Measurements from ENCODE around the gene ALDH1A1. TPM values are rescaled to one million over a fixed set of nuclear protein-coding genes. Genes with fewer than 3 reads are reported as not detected.
"Not testable (repeated sequence)": the region's sequence is repeated elsewhere in the genome, so short reads cannot be mapped to it uniquely, and the experiment has no call there.

Gene ALDH1A1
- polyA plus RNA-seq, 3 donors: 256 to 292 (median 277) TPM

- not testable (repeated sequence) for DNase-seq
Observed at GRCh38 chr9:72862788-72863187, 90.1 kb downstream of the ALDH1A1 start.

- no peak for DNase-seq
Observed at GRCh38 chr9:72858089-72858912, 94.6 kb downstream of the ALDH1A1 start.

GRCh38 chr9:72857624-72857996, 95.2 kb downstream of the ALDH1A1 start:
- DNase-seq: no peak

- peak; percentile 61 for DNase-seq
Observed at GRCh38 chr9:72856972-72857623, 95.8 kb downstream of the ALDH1A1 start.

GRCh38 chr9:72855890-72856523, 96.8 kb downstream of the ALDH1A1 start:
- DNase-seq: no peak

- no peak for DNase-seq
Observed at GRCh38 chr9:72855321-72855720, 97.5 kb downstream of the ALDH1A1 start.

Other genes starting within 250 kb of the ALDH1A1 start
- gene ANXA1, start 198.8 kb upstream of the ALDH1A1 start, polyA plus RNA-seq (ENCODE audit: insufficient read length in 3 of 3): 10 to 100 TPM; 19.5 to 32.4 (median 32.1) TPM

Measured in renal pelvis (tissue), 4 donors.